Osteocyte (in vitro differentiated cells): ENCODE results near the gene SNTG2. TPM values are rescaled to one million over a fixed set of nuclear protein-coding genes. Genes with fewer than 3 reads are reported as not detected.

Experiments used
- DNase-seq: peaks from one replicate; pipeline ENCODE4 v3.0.0; 2021; ENCODE audit warnings: mixed read lengths; ENCODE audit not compliant: unreplicated experiment; ENCODE audit errors: extremely low spot score
- H3K27ac Mint-ChIP-seq: one replicate; pipeline ENCODE4 v1.8.0; 2021; ENCODE audit warnings: mild to moderate bottlenecking, mixed read lengths; ENCODE audit not compliant: unreplicated experiment
- H3K27me3 Mint-ChIP-seq: one replicate; pipeline ENCODE4 v1.8.0; 2021; ENCODE audit warnings: mixed read lengths; ENCODE audit not compliant: unreplicated experiment
- H3K36me3 Mint-ChIP-seq: one replicate; pipeline ENCODE4 v1.8.0; 2021; ENCODE audit warnings: mixed read lengths; ENCODE audit not compliant: unreplicated experiment
- H3K4me1 Mint-ChIP-seq: one replicate; pipeline ENCODE4 v1.8.0; 2021; ENCODE audit warnings: mixed read lengths; ENCODE audit not compliant: unreplicated experiment
- H3K4me3 Mint-ChIP-seq: one replicate; pipeline ENCODE4 v1.8.0; 2021; ENCODE audit warnings: mild to moderate bottlenecking, moderate library complexity, mixed read lengths; ENCODE audit not compliant: unreplicated experiment
- H3K9me3 Mint-ChIP-seq: one replicate; pipeline ENCODE4 v1.8.0; 2021; ENCODE audit warnings: mixed read lengths; ENCODE audit not compliant: unreplicated experiment
- total RNA-seq: library from RNA; stranded (reverse); gene quantifications from 2 replicates; pipeline ENCODE4 v1.2.1, GENCODE V29; 2021
- TF ChIP-seq, protein P1 (sequence below): fragments of 200-600 bp; sonication (generic); IDR thresholded peaks from 2 replicates; pipeline ENCODE4 v1.5.0; 2021; ENCODE audit warnings: antibody characterized with exemption, mild to moderate bottlenecking, moderate library complexity

Gene SNTG2
- total RNA-seq, 1 donor from 2014 or later: not detected

DNA sequence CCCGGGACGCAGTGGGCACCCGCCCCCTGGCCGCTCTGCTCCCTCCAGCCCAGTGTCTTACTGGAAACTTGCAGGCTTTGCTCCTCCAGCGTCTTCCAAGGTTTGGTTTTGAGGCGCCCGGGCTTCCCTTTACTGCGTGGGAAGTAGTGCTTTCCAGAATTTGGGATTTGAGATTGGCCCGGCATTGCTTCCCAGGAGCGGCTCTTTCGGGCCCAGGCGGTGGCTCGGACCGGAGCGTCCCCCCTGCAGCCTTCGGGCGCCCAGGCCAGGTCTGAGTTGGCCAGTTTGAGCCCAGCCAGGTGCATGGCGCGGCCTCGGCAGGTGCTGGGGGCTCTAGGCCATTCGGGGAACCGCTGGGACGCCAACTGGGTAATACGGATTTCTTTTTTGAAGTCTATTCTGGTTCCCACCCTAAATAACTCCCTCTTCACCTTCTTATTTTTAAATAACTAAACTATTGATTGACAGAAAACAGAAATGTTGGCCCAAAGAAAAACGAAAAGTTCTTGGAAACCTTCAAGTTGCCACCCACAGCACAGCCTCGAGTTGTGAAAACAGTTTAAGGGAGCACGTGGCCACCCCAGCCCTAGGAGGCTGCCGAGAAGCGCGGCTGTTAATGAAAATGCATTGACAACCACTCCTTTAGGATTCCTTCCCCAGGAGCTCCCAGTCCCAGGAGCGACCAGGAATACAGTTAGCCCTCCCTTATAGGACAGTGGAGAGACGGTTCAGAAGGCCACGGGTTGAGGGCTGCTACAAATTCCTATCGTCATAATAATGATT lies 766 bp downstream of the SNTG2 start:
- Mint-ChIP-seq H3K9me3 (no peaks in the 10 kb centered on the region), H3K4me3 (peak overlapping the region; percentile 66), H3K27ac (no peak overlapping the region), H3K27me3 (peaks cover 46% of the 10 kb centered on the region), H3K36me3 (peaks cover 1% of the 10 kb centered on the region), H3K4me1 (peaks cover 13% of the 10 kb centered on the region)
- TF ChIP-seq, protein P1, sequence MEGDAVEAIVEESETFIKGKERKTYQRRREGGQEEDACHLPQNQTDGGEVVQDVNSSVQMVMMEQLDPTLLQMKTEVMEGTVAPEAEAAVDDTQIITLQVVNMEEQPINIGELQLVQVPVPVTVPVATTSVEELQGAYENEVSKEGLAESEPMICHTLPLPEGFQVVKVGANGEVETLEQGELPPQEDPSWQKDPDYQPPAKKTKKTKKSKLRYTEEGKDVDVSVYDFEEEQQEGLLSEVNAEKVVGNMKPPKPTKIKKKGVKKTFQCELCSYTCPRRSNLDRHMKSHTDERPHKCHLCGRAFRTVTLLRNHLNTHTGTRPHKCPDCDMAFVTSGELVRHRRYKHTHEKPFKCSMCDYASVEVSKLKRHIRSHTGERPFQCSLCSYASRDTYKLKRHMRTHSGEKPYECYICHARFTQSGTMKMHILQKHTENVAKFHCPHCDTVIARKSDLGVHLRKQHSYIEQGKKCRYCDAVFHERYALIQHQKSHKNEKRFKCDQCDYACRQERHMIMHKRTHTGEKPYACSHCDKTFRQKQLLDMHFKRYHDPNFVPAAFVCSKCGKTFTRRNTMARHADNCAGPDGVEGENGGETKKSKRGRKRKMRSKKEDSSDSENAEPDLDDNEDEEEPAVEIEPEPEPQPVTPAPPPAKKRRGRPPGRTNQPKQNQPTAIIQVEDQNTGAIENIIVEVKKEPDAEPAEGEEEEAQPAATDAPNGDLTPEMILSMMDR: no peak
- no peak for DNase-seq

DNA sequence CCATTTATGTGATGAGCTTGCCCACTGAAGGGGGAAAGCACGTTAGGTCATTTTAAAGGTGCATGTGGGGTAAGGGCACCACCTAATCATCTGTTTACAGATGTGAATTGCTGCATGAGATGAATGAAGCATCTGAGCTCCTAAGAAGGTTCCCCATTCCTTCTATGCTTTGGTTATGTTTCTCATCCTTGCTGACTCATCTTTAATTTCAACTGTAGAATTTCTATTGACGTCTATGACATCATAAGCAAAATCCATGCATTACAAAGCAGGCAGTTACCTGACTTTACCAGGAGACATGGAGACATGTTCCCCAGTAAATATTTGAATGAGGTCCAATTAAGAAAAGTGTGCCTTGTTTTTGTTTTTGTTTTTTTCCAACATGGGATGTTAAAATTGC lies 2.8 kb downstream of the SNTG2 start:
- Mint-ChIP-seq H3K36me3 (peaks cover 1% of the 10 kb centered on the region), H3K27me3 (peaks cover 46% of the 10 kb centered on the region), H3K4me3 (no peak overlapping the region), H3K9me3 (no peaks in the 10 kb centered on the region), H3K4me1 (peaks cover 11% of the 10 kb centered on the region), H3K27ac (no peak overlapping the region)
- DNase-seq: no peak
- TF ChIP-seq, protein P1: no peak

DNA sequence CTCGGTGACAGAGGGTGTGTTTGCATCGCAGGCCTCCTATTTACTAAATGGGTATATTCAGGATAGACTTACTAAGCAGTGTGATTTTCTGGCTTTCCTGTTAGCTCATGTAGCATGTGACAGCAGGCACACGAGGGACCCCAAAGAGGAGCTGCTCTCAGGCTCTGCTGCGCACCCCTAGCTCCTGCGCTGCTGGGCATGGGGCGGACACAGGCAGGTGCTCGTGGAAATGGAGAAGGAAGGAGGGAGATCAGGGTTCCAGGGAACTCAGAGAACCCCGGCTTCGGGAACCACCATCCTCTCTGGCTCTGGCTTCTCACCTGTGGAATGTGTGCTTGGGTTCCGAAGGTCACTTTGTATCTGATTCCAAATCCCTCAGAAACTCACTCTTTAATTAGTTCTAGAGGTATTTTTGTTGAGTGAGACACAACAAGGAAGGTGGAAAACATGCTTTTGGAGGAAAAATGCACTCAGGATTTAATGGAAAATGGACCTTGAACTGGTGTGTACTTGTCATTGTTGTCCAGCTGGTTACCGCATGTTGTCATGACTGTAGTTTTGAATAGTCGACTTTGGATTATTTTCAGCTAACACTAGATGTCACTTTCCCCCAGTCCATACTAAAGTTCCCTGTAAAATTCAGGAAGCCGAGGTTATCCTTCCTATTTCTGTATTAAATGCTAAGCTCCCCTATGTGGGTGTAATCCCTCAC lies 3.5 kb downstream of the SNTG2 start:
- no peak for DNase-seq
- H3K4me3 Mint-ChIP-seq: no peak overlapping the region

DNA sequence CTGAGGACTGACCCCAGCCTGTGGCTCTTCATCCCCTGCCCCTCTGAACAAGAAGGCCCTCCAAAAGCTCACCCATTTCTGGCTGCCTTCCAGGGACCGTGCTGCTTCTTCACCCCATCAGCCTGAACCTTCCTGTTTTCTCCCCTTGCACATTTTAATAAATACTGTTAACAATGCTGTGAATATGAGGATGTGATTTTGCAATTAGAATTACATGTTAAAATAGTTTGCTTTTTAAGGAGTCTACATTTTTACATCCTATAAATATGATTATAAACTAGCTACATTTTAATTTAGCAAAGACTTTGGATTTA lies 4.0 kb downstream of the SNTG2 start:
- Mint-ChIP-seq H3K9me3 (no peaks in the 10 kb centered on the region), H3K27me3 (peaks cover 42% of the 10 kb centered on the region), H3K36me3 (peaks cover 1% of the 10 kb centered on the region), H3K27ac (no peak overlapping the region), H3K4me3 (no peak overlapping the region), H3K4me1 (peaks cover 7% of the 10 kb centered on the region)
- no peak for DNase-seq
- TF ChIP-seq, protein P1: no peak

More for the DNA sequence above, 3.5 kb downstream of the SNTG2 start:
- Mint-ChIP-seq H3K4me1 (peaks cover 11% of the 10 kb centered on the region), H3K27me3 (peaks cover 44% of the 10 kb centered on the region), H3K36me3 (peaks cover 1% of the 10 kb centered on the region), H3K9me3 (no peaks in the 10 kb centered on the region), H3K27ac (no peak overlapping the region)
- TF ChIP-seq, protein P1: peak; percentile 52
